GM20431 (cell line): ENCODE measurements around the gene SMYD3.

Experiments
- in situ Hi-C: fragments of 300-500 bp; cut with MseI, MboI; formaldehyde crosslinking; loops from one replicate; pipeline ENCODE4 v1.15.0; 2020; ENCODE audit warnings: low sequenced_read_pairs; ENCODE audit not compliant: unreplicated experiment

SMYD3 gene

DNA sequence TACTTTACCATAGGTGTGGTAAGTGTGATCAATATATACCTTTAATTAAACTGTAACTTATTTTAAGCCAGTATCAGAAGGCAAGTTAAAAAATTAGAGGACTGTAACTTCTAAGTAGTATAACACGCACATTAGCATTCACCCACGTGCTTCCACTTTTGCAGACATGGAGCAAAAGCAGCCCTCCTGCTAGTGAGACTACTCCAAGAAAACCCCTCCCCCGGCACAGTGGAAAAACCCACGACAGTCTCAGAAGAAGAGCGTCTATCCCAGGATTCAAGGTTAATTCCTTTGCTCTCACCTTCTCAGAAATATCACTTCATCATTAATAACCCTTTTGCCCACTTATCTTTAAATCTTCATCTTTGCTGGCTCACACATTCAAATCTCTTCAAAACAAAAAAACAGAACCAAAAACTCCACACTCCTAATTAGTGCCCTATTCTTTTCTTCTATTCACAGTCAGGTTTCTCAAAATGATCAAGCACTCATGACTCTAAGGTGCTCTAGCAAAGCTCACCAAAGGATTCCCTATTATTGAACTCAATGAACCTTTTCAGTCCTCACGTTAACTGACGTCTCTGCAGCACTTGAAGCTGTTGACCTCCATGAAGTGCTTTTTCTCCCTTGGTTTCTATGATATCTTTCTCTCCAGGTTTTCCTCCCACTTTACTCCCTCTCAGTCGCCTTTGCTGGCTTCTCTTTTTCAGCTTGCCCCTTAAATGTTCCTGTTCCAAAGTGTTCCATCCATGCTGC lies 213.5 kb downstream of the SMYD3 start:
- in situ Hi-C loops, result no loop called here

DNA sequence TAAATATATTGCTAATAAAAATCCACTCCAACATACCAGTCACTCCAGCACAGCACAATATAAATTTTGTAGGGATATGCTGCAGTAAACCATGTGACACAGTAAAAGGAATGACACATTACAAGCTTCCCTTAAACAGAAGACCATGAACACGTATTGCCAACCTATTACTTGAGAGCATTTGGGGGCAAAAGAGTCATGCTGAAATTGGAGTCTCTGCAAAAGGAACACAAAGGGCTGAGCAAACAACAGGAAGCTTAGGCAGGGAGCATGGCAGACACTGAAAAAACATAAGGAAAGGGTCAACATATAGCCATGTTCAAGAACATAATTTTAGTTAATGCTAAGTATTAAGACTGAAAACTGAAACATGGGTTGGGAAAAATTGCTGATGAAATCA lies 214.5 kb downstream of the SMYD3 start:
- in situ Hi-C loops, result no loop called here

DNA sequence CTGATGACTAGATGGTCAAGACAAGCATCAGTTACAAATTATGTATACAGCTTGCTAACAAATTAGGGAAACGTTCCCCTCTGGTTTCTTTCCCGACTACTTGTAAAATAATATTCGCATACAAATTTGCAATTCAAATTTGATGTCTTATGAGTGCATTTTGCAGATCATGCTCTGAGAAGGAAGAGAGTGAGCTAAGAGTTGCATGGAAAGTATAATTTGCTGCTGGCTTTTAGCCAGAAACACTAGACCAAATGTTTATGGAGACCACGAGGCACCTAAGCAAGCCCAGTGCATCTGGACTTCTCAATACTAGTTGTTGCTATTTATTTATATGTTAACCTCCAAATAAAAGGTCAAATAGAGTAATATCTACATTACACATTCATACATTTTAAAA lies 216.0 kb downstream of the SMYD3 start:
- in situ Hi-C loops, result no loop called here

DNA sequence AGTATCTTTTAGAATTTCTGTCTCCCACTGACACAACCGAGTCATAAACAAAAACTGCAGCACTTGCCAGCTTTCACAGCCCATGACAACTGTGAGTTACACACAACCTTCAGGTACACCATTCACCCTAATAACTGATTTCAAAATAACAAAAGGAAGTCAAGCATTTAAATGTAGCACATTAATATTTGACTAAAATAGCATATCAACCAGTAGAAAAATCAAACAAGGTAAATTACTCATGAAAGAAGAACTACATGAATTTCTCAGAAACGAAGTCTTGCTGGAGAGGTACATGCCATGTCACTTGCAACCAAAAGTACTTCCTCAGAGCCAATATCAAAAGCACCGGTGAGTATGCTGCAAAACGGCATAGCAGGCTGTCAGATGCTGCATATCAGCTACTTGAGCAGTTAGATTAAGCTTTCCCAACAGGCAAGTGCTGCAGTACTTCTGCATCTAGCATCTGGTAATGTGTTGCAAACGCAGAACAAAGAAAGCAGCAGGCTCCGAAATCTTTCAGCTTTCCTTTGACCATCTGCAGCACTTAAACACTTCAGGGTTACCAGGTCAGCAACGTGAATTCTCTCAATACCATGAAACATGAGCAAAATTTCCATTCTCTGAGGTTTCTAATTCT lies 223.2 kb downstream of the SMYD3 start:
- in situ Hi-C loops, result no loop called here

DNA sequence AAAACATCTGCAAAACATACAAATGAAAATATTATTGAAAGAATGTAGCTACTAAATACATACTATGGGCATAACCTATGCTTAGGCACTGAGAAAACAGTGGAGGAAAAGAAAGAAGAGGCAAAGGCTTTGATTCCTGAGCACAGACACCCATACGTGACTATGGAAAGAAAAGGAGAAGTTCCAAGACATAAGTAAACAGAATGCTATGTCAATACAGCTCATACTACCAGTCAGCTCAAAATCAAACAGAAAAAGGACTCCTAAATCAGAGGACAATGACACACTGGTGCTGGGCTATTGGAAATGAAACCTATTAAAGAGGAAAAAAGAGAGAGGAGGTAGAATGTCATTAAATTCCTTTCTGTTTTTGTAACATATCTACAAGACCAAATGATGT lies 225.4 kb downstream of the SMYD3 start:
- in situ Hi-C loops, result no loop called here

DNA sequence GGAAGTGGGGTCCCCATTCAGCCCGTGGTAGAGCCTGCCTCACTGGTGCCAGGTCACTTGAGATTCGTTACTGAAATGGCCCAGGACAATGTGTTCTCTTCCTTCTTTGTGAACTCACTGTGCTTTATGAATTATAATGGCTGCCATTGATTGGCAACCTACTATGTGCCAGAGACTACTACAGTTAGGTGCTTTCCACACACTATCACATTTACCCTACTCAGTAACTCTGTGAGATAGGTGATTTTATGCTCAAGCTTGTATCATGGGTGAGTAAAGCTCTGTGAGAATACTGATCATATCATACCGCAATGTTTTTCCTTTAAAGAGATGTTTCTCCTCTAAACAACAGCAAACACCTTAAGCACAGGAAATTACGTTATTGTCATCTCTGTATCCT lies 225.9 kb downstream of the SMYD3 start:
- in situ Hi-C loops, result no loop called here

DNA sequence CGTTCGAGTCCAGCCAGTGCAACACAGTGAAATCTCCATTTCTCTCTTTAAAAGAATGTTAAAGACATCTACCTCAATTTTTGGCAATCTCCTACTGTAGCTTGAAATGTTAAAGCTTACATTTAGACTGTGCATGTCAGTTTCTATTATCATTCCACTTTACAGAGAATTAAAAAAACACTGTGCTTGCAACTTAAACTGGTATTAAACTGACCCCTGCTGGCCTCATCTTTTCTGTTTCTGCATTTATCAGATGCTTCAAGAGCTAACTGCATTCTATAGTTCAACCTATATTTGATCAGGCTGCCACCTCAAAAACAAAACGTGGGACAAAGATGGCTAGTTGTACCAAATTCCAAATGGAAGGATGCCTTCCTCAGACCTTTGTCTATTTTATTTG lies 226.5 kb downstream of the SMYD3 start:
- in situ Hi-C loops, result no loop called here

DNA sequence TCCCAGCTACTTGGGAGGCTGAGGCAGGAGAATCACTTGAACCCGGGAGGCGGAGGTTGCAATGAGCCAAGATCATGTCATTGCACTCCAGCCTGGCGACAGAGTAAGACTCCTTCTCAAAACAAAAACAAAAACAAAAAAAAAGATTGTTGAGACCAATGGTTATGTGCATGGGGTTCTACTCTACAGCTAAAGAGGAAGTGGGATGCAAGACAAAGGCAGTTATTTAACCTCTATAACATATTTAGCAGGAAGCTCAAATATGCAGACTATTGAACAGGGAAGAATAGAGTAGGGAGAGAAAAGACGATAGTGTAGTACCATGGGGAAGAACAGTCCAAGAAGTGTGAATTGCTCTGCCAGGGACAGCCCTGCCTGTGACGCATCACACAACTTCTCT lies 227.7 kb downstream of the SMYD3 start:
- in situ Hi-C loops, result no loop called here

DNA sequence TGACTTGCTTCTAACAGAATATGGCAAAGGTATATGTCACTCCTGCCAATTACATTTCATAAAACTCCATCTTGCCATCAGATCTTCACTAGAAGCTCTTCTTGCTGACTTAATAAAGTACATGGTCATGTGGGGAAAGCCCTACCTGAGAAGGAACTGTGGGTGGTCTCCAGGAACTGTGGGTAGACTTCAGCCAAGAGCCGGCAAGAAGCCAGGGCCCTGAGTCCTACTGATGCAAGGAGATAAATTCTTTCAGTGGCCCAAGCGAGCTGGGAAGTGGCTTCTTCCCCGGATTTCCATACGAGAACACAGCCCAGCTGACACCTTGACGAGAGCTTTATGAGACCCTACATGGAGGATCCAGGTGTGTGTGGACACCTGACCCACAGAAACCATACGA lies 228.7 kb downstream of the SMYD3 start:
- in situ Hi-C loops, result no loop called here

DNA sequence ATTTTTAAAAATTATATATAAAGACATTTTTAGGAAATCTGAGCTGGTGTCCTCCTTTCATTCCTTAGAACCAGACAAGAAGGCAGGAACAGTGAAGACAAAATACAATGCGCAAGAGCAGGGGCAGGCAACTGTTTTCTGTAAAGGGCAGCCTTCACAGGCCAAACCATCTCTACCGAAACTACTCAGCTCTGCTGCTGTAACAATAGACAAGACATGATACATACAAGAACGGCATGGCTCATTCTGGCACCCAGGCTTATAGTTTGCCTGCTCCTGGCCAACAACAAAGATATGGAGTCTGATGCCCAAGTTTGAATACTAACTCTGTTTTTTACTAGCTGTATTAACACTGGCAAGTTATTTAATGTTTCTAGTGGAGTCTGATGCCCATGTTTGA lies 232.0 kb downstream of the SMYD3 start:
- in situ Hi-C loops, result no loop called here

DNA sequence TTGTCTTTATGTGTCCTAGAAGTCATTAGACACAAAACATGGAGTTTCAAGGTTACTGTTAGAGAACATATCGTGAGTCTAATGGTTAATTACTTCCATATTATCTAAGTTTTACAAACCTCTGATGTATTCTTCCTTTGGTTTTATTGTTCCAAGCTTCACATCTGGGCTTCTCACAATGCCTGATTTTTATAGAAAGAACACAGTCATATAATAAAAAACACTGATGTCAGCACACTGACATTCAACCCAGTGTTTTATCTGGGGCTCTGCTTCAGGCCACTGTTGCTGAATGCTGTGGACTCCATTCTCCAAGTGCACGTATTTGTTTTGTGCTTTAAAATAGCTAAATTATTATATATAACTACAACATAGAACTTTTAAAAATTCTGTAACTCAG lies 232.9 kb downstream of the SMYD3 start:
- in situ Hi-C loops, result no loop called here

DNA sequence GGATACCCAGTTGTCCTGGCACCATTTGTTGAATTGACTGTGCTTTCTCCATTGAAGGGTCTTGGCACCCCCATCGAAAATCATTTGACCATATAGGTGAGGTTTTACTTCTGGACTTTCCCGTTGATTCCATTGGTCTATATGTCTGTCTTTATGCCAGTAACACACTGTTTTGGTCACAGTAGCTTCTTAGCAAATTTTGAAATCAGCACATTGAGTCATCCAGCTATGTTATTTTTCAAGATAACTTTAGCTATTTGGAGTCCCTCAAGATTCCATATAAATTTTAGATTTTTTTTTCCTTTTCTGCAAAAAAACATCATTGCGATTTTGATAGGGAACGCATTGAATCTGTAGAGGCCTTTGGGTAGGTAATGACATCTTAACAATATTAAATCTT lies 235.6 kb downstream of the SMYD3 start:
- in situ Hi-C loops, result no loop called here

DNA sequence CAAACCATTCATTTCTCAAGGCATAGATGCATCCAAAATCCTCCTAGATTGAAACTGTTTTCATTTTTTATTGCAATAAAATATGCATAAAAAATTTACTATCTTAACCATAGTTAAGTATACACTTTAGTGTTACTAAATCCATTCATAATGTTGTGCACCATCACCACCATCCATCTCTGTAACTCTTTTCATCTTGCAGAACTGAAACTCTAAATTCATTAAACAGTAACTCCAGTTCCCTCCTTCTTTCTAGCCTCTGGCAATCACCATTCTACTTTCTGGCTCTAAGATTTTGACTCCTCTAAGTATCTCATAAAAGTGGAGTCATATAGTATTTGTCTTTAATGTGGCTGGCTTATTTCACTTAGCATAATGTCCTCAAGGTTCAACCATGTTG lies 236.8 kb downstream of the SMYD3 start:
- in situ Hi-C loops, result no loop called here

DNA sequence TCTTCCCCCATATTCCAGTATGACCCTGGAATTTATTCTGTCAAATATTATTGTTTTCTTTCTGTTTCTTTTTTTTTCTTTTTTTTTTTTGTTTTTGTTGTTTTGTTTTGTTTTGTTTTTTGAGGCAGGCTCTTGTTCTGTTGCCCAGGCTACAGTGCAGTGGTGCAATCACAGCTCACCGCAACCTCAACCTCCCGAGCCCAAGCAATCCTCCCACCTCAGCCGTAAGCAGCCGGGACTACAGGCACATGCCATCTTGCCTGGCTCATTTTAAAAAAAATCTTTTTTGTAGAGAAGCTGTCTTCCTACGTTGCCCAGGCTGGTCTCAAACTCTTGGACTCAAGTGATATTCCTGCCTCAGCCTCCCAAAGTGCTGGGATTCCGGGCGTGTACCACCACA lies 237.6 kb downstream of the SMYD3 start:
- in situ Hi-C loops, result no loop called here

DNA sequence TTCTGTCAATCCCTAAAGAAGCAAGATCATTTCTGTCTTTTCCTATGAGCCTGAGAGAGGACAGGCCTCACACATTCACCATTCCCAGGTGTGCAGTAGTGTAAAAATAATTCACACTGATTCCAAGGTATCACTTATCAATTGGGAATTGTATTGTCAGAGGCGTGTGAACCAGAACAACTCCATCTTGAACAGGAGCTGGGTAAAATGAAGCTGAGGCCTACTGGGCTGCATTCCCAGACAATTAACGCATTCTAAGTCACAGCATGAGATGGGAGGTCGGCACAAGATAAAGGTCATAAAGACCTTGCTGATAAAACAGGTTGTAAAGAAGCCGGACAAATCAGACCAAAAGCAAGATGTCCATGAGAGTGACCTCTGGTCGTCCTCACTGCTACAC lies 239.2 kb downstream of the SMYD3 start:
- in situ Hi-C loops, result no loop called here

DNA sequence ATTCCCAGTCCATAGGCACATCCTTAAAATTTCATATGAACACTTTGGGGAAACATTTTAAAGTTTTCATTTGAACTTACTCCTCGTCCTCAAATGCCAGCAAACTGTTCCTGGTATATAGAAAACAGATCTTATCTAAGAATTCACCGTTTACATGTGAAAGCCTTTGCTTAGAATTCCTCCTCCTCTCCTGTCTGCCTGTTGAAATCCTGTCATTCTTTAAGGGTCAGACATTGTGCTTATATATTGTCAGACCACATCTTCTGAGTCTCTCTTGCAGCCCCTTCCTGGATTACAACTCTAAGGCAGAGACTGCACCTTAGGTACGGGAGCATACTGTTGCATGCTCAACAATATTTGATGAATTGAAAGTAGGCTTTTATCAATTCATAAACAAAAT lies 239.7 kb downstream of the SMYD3 start:
- in situ Hi-C loops, result no loop called here

DNA sequence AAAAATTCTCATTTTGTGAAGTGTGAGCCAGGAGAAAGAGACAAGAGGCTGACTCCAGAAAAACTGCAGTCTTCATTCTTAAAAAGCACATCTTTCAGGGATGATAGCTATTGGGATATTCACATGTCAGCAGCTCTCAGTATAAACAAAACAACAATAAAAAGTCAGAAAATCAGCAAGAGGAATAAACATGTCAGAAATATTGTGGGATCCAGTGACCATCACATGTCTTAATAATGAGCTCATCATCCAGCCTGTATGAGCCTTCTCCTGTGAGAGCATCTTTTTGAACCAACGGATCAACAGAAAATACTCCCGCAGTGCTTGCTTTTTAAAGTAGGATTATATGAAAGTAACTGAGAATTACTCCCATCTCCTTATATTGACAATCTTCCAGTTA lies 241.6 kb downstream of the SMYD3 start:
- in situ Hi-C loops, result no loop called here

DNA sequence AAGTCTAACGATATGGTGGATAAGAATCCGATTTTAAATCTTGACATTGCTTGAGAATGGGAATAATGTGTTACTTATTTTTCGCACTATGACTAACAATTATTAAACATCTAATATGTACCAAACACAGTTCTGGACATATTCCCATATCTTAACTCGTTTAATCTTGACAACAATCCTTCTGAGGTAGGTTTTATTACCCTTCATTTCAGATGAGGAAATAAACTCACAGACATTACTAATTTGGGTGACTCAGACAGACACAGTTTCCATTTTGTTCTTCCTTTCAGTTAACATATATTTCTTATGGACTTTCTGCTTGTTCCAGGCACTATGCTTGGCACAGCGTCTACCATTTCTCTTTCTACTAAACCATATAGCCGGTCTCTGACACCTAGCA lies 244.8 kb downstream of the SMYD3 start:
- in situ Hi-C loops, result no loop called here

DNA sequence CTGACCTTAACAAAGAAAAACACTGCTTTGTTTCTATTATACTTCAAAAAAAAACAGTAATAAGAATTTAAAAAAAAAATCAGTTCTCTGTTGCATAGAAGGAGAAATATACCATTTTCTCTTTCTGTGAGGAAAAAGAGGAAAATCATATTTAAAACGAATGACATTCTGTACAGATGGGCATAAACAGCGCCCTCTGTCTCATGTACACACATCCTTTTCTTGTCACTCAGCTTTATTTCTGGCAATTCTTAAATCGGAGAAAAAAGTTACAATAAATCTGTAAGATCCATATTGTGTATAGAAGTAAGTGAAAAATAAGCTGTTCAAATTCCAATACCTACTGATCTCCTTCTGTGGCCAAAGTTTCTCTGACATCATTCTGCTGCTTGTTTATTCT lies 245.4 kb downstream of the SMYD3 start:
- in situ Hi-C loops, result no loop called here

DNA sequence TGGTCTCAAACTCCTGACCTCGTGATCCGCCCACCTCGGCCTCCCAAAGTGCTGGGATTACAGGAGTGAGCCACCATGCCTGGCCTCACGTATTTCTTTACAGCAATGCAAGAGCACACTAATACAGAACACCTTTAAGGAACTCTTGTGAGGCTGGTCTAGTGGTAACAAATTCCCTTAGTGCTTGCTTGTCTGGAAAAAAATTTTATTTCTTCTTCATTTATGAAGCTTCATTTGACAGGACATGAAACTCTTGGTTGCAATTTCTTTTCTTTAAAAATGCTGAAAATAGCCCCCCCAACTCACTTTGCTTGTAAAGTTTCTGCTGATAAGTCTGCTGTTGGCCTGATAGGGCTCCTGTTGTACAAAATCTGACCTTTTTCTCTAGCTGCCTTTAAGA lies 248.8 kb downstream of the SMYD3 start:
- in situ Hi-C loops, result no loop called here

DNA sequence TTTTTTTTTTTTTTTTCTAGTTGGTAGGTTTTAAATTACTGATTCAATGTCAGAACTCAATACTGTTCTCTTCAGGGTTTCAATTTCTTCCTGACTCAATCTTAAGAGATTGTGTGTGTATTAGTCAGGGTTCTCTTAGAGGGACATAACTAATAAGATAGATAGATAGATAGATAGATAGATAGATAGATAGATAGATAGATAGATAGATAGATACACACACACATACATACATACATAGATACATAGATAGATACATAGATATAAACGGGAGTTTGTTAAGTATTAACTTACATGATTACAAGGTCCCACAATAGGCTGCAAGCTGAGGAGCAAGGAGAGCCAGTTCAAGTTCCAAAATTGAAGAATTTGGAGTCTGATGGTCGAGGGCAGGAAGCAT lies 251.3 kb downstream of the SMYD3 start:
- in situ Hi-C loops, result no loop called here

DNA sequence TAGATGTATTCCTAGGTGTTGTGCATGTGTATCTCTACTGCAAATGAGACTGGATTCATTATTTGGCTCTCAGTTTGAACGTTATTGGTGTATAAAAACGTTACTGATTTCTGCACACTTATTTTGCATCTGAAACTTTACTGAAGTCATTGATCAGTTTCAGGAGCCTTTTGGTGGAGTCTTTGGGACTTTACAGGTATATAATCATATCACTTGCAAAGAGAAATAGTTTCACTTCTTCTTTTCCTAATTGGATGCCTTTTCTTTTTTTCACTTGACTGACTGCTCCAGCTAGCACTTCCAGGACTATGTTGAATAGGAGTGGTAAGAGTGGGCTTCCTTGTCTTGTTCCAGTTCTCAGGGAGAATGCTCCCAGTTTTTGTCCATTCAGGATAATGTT lies 252.2 kb downstream of the SMYD3 start:
- in situ Hi-C loops, result no loop called here
